Stimulated activated effector memory CD8-positive, alpha-beta T cell treated with anti-CD3 and anti-CD28 coated beads, Interleukin-12 subunit alpha, Interleukin-12 subunit beta, amount 100 ng/mL, for 72 hours (primary cell): ENCODE data around the gene UQCR10.
"Not testable (repeated sequence)": the region's sequence is repeated elsewhere in the genome, so short reads cannot be mapped to it uniquely, and the experiment has no call there.

Experiments used
- ATAC-seq: fragments of 150-1000 bp; cut with Tn5 transposase; 2 replicates; pipeline ENCODE4 v1.10.0; 2021
- DNase-seq, 2 donors: peaks; one replicate each; pipeline ENCODE4 v3.0.0; 2021 to 2022; ENCODE audit warnings: low spot score in 2 of 2
- H3K27ac Mint-ChIP-seq: one replicate; pipeline ENCODE4 v1.8.0; 2022; ENCODE audit warnings: mild to moderate bottlenecking, mixed read lengths
- H3K36me3 Mint-ChIP-seq: one replicate; pipeline ENCODE4 v1.8.0; 2022; ENCODE audit warnings: mild to moderate bottlenecking, mixed read lengths
- H3K4me1 Mint-ChIP-seq: one replicate; pipeline ENCODE4 v1.8.0; 2022; ENCODE audit warnings: mixed read lengths
- H3K4me3 Mint-ChIP-seq: one replicate; pipeline ENCODE4 v1.8.0; 2022; ENCODE audit warnings: mild to moderate bottlenecking, mixed read lengths
- H3K9me3 Mint-ChIP-seq: one replicate; pipeline ENCODE4 v1.8.0; 2022; ENCODE audit warnings: mixed read lengths

UQCR10 gene

DNA sequence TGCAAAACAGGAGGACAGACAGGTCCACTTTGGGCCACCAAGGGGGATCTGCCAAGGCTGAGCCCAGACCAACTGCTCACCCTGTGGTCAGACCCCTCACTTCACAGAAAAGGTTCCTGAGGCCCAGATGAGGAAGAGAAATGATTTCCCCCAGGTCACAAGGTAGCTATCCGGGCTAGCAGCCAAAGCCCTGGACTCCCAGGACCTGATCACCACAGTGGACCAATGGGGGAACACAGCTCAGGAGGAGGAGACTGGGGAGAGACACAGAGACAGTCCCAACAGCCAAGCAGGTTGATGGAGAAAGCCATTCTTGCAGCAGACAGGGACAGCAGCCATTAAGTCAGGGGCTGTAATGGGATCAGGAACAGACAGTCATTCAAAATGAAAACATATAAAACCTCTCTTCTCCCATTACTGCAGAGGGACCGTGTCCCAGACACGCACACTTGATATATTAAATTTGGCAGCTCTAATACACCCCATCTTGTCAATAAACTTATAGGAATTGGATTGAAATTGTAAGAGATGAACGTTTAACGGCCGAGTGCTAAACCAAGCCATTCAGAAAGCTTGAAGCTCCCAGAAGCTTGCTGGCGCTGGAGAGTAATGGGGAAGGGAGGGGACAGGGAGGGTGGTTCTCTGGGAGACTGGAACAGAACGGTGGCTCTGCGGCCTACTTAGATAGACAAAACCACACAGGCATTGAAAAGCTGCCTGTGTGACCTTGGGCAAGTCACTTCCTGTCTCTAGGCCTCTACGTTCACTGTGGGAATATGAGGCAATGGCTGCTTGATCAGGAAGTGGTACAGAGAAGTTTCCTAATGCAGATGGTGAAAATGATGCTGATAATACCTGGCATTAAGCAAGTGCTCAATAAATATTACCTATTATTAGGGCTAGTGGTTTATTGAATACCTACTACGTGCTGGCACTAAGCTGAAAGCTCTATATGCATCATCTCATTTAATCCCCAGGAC is 16.3 kb upstream of the UQCR10 start:
- Mint-ChIP-seq H3K9me3 (no peaks in the 10 kb centered on the region), H3K4me3 (no peak overlapping the region), H3K27ac (peak overlapping the region; percentile 84), H3K36me3 (peaks cover 16% of the 10 kb centered on the region), H3K4me1 (peaks cover 19% of the 10 kb centered on the region)
- peak; percentile 71 for ATAC-seq
- no peak for DNase-seq

DNA sequence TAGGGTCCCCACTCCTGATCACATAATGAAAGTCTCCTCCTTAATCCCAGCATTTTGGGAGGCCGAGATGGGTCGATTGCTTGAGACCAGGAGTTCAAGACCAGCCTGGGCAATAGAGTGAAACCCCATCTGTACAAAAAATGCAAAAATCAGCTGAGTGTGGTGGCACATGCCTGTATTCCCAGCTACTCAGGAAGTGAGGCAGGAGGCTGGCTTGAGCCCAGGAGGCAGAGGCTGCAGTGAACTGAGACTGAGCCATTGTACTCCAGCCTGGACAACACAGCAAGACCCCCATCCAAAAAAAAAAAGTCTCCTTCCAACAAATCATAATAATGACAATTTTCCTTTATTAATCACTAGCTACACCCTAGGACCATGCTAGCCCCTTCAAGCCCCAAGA is 15.5 kb upstream of the UQCR10 start:
- peaks cover 8% of the 10 kb centered on the region for H3K36me3 Mint-ChIP-seq
- ATAC-seq (no peak), DNase-seq (no peak)
- H3K9me3 Mint-ChIP-seq: no peaks in the 10 kb centered on the region
- peaks cover 19% of the 10 kb centered on the region for H3K4me1 Mint-ChIP-seq
- H3K27ac Mint-ChIP-seq: peak overlapping the region; percentile 84
- H3K4me3 Mint-ChIP-seq: no peak overlapping the region

- no peak overlapping the region for H3K4me3 Mint-ChIP-seq
- H3K27ac Mint-ChIP-seq: no peak overlapping the region
- DNase-seq (no peak), ATAC-seq (no peak)
- H3K36me3 Mint-ChIP-seq: no peaks in the 10 kb centered on the region
- peaks cover 19% of the 10 kb centered on the region for H3K4me1 Mint-ChIP-seq
- H3K9me3 Mint-ChIP-seq: no peaks in the 10 kb centered on the region
Observed at GRCh38 chr22:29753808-29754657, 13.1 kb upstream of the UQCR10 start.

DNA sequence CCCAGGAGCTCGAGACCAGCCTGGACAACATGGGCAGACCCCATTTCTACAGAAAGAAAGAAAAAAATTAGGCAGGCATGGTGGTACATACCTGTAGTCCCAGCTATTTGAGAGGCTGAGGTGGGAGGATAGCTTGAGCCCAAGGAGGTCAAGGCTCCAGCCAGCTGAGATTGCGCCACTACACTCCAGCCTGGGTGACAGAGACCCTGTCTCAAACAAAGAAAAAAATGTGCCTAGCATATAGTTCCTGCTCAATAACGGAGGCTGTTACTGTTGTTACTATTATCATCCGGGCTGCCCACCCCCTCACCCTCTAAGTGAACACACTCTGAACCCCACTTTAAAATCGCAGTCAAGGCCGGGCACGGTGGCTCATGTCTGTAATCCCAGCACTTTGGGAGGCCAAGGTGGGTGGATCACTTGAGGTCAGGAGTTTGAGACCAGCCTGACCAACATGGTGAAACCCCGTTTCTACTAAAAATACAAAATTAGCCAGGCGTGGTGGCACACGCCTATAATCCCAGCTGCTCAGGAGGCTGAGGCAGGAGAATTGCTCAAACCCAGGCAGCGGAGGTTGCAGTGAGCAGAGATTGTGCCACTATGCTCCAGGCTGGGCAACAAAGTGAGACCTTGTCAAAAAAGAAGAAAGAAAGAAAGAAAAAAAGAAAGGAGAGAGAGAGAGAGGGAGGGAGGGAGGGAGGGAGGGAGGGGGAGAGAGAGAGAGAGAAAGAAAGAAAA is 12.3 kb upstream of the UQCR10 start:
- H3K9me3 Mint-ChIP-seq: not testable (repeated sequence)

GRCh38 chr22:29755889-29756288 is 11.3 kb upstream of the UQCR10 start:
- no peak overlapping the region for H3K4me3 Mint-ChIP-seq
- ATAC-seq: no peak
- peaks cover 12% of the 10 kb centered on the region for H3K4me1 Mint-ChIP-seq
- H3K27ac Mint-ChIP-seq: no peak overlapping the region
- no peaks in the 10 kb centered on the region for H3K9me3 Mint-ChIP-seq
- no peaks in the 10 kb centered on the region for H3K36me3 Mint-ChIP-seq
- no peak for DNase-seq

More for the DNA sequence above, 12.3 kb upstream of the UQCR10 start:
- not testable (repeated sequence) for DNase-seq, H3K4me3 Mint-ChIP-seq, ATAC-seq, H3K36me3 Mint-ChIP-seq
- H3K4me1 Mint-ChIP-seq: peaks cover 19% of the 10 kb centered on the region
- peak overlapping the region; percentile 9 for H3K27ac Mint-ChIP-seq

GRCh38 chr22:29756341-29756740 is 10.8 kb upstream of the UQCR10 start:
- Mint-ChIP-seq H3K4me1 (peaks cover 7% of the 10 kb centered on the region), H3K4me3 (no peak overlapping the region), H3K27ac (no peak overlapping the region), H3K36me3 (no peaks in the 10 kb centered on the region), H3K9me3 (no peaks in the 10 kb centered on the region)
- DNase-seq (no peak), ATAC-seq (no peak)

GRCh38 chr22:29757096-29757495 is 10.1 kb upstream of the UQCR10 start:
- Mint-ChIP-seq H3K4me3 (no peak overlapping the region), H3K9me3 (no peaks in the 10 kb centered on the region), H3K36me3 (no peaks in the 10 kb centered on the region), H3K4me1 (peaks cover 4% of the 10 kb centered on the region), H3K27ac (no peak overlapping the region)
- DNase-seq (no peak), ATAC-seq (no peak)

GRCh38 chr22:29758068-29758622 is 9.0 kb upstream of the UQCR10 start:
- DNase-seq (no peak), ATAC-seq (no peak)
- Mint-ChIP-seq H3K9me3 (no peaks in the 10 kb centered on the region), H3K4me3 (no peak overlapping the region), H3K27ac (no peak overlapping the region), H3K36me3 (no peaks in the 10 kb centered on the region), H3K4me1 (no peaks in the 10 kb centered on the region)

GRCh38 chr22:29758959-29759358 is 8.2 kb upstream of the UQCR10 start:
- DNase-seq (no peak), ATAC-seq (no peak)
- H3K27ac Mint-ChIP-seq: no peak overlapping the region
- no peaks in the 10 kb centered on the region for H3K9me3 Mint-ChIP-seq
- no peaks in the 10 kb centered on the region for H3K36me3 Mint-ChIP-seq
- H3K4me3 Mint-ChIP-seq: no peak overlapping the region
- no peaks in the 10 kb centered on the region for H3K4me1 Mint-ChIP-seq

GRCh38 chr22:29762263-29762662 is 4.9 kb upstream of the UQCR10 start:
- no peaks in the 10 kb centered on the region for H3K9me3 Mint-ChIP-seq
- H3K36me3 Mint-ChIP-seq: no peaks in the 10 kb centered on the region
- ATAC-seq (no peak), DNase-seq (no peak)
- peaks cover 16% of the 10 kb centered on the region for H3K4me1 Mint-ChIP-seq
- no peak overlapping the region for H3K27ac Mint-ChIP-seq
- H3K4me3 Mint-ChIP-seq: no peak overlapping the region

DNA sequence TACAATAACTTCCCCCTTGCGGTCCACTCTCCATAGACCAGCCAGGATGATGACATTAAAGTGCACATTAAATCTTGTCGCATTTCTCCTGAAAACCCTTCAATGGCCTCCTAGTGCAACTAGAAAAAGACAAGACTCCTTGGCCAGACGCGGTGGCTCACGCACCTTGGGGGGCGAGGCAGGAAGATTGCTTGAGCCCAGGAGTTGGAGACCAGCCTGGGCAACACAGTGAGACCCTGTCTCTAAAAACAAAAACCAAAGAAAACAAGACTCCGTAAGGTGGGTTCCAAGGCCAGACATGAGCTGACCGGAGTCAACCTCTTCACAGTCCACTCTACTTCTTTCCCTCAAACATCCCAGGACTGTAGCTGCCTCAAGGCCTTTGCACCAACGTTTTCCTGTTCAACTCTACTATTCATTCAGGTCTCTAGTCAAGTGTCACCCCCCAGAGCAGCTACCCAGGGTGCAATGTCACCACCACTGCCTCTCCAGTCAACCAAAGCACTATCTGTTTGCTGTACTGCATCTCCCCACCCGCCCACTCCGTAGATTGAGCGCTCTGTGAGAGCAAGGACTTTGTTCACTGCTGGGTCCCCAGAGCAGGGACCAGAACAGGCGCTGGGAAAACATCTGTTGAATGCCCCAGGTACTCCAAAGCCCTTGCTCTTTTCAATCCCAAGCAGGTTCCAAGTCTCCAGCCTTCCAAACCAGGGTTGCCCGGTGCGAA is 1.1 kb upstream of the UQCR10 start:
- Mint-ChIP-seq H3K27ac (peak overlapping the region; percentile 99), H3K4me1 (peaks cover 33% of the 10 kb centered on the region), H3K4me3 (peak overlapping the region; percentile 99), H3K9me3 (no peaks in the 10 kb centered on the region), H3K36me3 (peaks cover 34% of the 10 kb centered on the region)
- ATAC-seq: peak; percentile 53
- peak in 1 of 2 donors; percentile 13 for DNase-seq

DNA sequence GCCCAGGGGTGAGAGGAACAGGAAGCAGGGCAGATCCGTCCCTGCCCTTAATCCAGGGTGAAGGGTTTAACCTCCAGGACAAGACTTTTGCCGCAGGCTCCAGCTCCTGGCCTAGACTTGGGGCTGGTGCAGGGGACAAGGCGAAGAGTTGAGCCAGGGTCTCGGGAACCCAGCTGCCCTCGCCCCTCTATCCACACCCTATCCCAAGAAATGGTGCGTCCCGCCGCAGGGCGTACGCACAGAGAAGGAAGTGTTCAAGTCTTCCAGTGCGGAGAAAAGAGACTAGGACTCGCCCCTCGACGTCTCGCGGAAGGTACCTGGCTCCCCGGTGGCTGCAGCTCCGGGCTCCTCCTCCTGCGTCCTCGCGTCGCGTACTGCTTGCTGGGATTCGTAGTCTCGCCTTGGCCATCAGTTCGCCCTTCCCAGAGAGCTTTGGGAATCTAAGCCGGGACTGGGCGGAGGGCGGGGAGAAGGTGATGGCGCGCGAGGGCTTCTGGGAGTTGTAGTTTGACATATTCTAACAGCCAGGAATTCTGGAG is 468 bp upstream of the UQCR10 start, which contains the start of gene ZMAT5:
TSS of gene ZMAT5 (minus strand) at position 376 of the 539 bp plus-strand sequence. CDS start 18,463 bp downstream, outside the sequence.
- ATAC-seq (peak; percentile 94), DNase-seq (peak; percentile 75 to 93)
- peak within 1 kb of the TSS; percentile 99 for H3K27ac Mint-ChIP-seq
- H3K4me1 Mint-ChIP-seq: peaks cover 33% of the 10 kb centered on the region
- H3K4me3 Mint-ChIP-seq: peak within 1 kb of the TSS; percentile 99
- H3K36me3 Mint-ChIP-seq: peaks cover 37% of the 10 kb centered on the region
- no peaks in the 10 kb centered on the region for H3K9me3 Mint-ChIP-seq

- H3K4me1 Mint-ChIP-seq: peaks cover 33% of the 10 kb centered on the region
- H3K36me3 Mint-ChIP-seq: peaks cover 37% of the 10 kb centered on the region
- DNase-seq (no peak), ATAC-seq (no peak)
- no peaks in the 10 kb centered on the region for H3K9me3 Mint-ChIP-seq
- H3K4me3 Mint-ChIP-seq: peak overlapping the region; percentile 99
- H3K27ac Mint-ChIP-seq: peak overlapping the region; percentile 99
Observed at GRCh38 chr22:29768052-29768693, 1.0 kb downstream of the UQCR10 start.
